ENCODE results near the gene UXT.
"Not testable (repeated sequence)": the region's sequence is repeated elsewhere in the genome, so short reads cannot be mapped to it uniquely, and the experiment has no call there.

Gene UXT

GRCh38 chrX:47612418-47612817, 46.6 kb downstream of the UXT start:
- no peak for DNase-seq

- DNase-seq, result no peak
These were observed 47.1 kb downstream of the UXT start for GRCh38 chrX:47611926-47612325.

- no peak for DNase-seq
These were observed 47.5 kb downstream of the UXT start for GRCh38 chrX:47611489-47611888.

GRCh38 chrX:47610511-47610910, 48.5 kb downstream of the UXT start:
- DNase-seq, result no peak

GRCh38 chrX:47608130-47608810, 50.7 kb downstream of the UXT start:
- no peak for DNase-seq

GRCh38 chrX:47607091-47607490, 51.9 kb downstream of the UXT start:
- DNase-seq, result no peak

GRCh38 chrX:47605024-47605423, 54.0 kb downstream of the UXT start:
- DNase-seq, result no peak

GRCh38 chrX:47603125-47603524, 55.9 kb downstream of the UXT start:
- DNase-seq, result not testable (repeated sequence)

Measured in CD4-positive, alpha-beta T cell treated with Interleukin-10 for 1 hour (primary cell).